Liver (tissue), 9 donors: Measurements from ENCODE around the gene TFAP2D. TPM values are rescaled to one million over a fixed set of nuclear protein-coding genes. Genes with fewer than 3 reads are reported as not detected.

Source experiments
- DNase-seq: peaks from one replicate; pipeline ENCODE4 v3.0.0-alpha.2; 2017; ENCODE audit warnings: low spot score
- H3K27ac ChIP-seq, 2 donors: one replicate each; pipeline ENCODE4 v1.7.0; 2013; ENCODE audit warnings: inconsistent platforms in 2 of 2, low read length in 2 of 2, control low read depth in 1 of 2, low read depth in 1 of 2, mild to moderate bottlenecking in 1 of 2
- H3K27me3 ChIP-seq, 4 donors: one replicate each; pipeline versions ENCODE4 v1.6.1 to v1.7.0; 2013; ENCODE audit warnings: low read length in 3 of 4, inconsistent platforms in 1 of 4, mild to moderate bottlenecking in 1 of 4, moderate library complexity in 1 of 4; ENCODE audit not compliant: control insufficient read depth in 4 of 4, insufficient read depth in 4 of 4
- H3K36me3 ChIP-seq, 4 donors: one replicate each; pipeline versions ENCODE4 v1.6.1 to v1.7.0; 2013; ENCODE audit warnings: low read length in 3 of 4, mild to moderate bottlenecking in 3 of 4, low read depth in 1 of 4, moderate library complexity in 1 of 4; ENCODE audit not compliant: control insufficient read depth in 4 of 4, insufficient read depth in 3 of 4
- H3K4me1 ChIP-seq, 4 donors: one replicate each; pipeline versions ENCODE4 v1.6.1 to v1.7.0; 2013; ENCODE audit warnings: low read length in 3 of 4, mild to moderate bottlenecking in 3 of 4, moderate library complexity in 1 of 4; ENCODE audit not compliant: control insufficient read depth in 4 of 4, insufficient read depth in 4 of 4
- H3K4me3 ChIP-seq, 3 donors: one replicate each; pipeline versions ENCODE4 v1.6.1 to v1.7.0; 2013; ENCODE audit warnings: low read length in 3 of 3, control low read depth in 1 of 3, low read depth in 1 of 3, mild to moderate bottlenecking in 1 of 3
- H3K9ac ChIP-seq, 2 donors: one replicate each; pipeline ENCODE4 v1.7.0; 2013; ENCODE audit warnings: low read length in 2 of 2, mild to moderate bottlenecking in 2 of 2, moderate library complexity in 2 of 2, control low read depth in 1 of 2, low read depth in 1 of 2
- H3K9me3 ChIP-seq, 4 donors: one replicate each; pipeline versions ENCODE4 v1.6.1 to v1.7.0; 2013; ENCODE audit warnings: low read length in 3 of 4; ENCODE audit not compliant: control insufficient read depth in 4 of 4
- EGR1 ChIP-seq, 2 donors: IDR thresholded peaks; 2 replicates each; pipeline ENCODE4 v1.6.1; 2016 to 2018; ENCODE audit warnings: antibody characterized with exemption in 2 of 2, low read depth in 2 of 2
- FOXA1 ChIP-seq: IDR thresholded peaks from 2 replicates; pipeline ENCODE4 v1.6.1; 2016; ENCODE audit warnings: antibody characterized with exemption
- FOXA2 ChIP-seq: IDR thresholded peaks from 2 replicates; pipeline ENCODE4 v1.6.1; 2016; ENCODE audit warnings: antibody characterized with exemption
- GABPA ChIP-seq, 2 donors: IDR thresholded peaks in 1 of 2; conservative IDR thresholded peaks in 1 of 2; 2 replicates each; pipeline ENCODE4 v1.6.1; 2016; ENCODE audit warnings: antibody characterized with exemption in 2 of 2, mild to moderate bottlenecking in 1 of 2, moderate library complexity in 1 of 2
- HNF4A ChIP-seq, 2 donors: conservative IDR thresholded peaks; 2 replicates each; pipeline ENCODE4 v1.6.1; 2016; ENCODE audit warnings: antibody characterized with exemption in 2 of 2, mild to moderate bottlenecking in 2 of 2
- HNF4G ChIP-seq: IDR thresholded peaks from 2 replicates; pipeline ENCODE4 v1.6.1; 2016; ENCODE audit warnings: antibody characterized with exemption
- JUND ChIP-seq, 2 donors: IDR thresholded peaks; 2 replicates each; pipeline ENCODE4 v1.6.1; 2016; ENCODE audit warnings: antibody characterized with exemption in 2 of 2
- NR2F2 ChIP-seq: IDR thresholded peaks from 2 replicates; pipeline ENCODE4 v1.6.1; 2016; ENCODE audit warnings: antibody characterized with exemption
- RAD21 ChIP-seq, 2 donors: IDR thresholded peaks; 2 replicates each; pipeline ENCODE4 v1.6.1; 2016; ENCODE audit warnings: antibody characterized with exemption in 2 of 2, mild to moderate bottlenecking in 2 of 2
- RXRA ChIP-seq, 2 donors: IDR thresholded peaks; 2 replicates each; pipeline ENCODE4 v1.6.1; 2017 to 2018; ENCODE audit warnings: antibody characterized with exemption in 2 of 2, mild to moderate bottlenecking in 1 of 2
- SP1 ChIP-seq: IDR thresholded peaks from 2 replicates; pipeline ENCODE4 v1.6.1; 2018; ENCODE audit warnings: antibody characterized with exemption, mild to moderate bottlenecking
- TAF1 ChIP-seq: conservative IDR thresholded peaks from 2 replicates; pipeline ENCODE4 v1.6.1; 2016; ENCODE audit warnings: antibody characterized with exemption, mild to moderate bottlenecking
- YY1 ChIP-seq: IDR thresholded peaks from 2 replicates; pipeline ENCODE4 v1.6.1; 2016; ENCODE audit warnings: antibody characterized with exemption, mild to moderate bottlenecking
- WGBS: extraction: QIAGEN DNeasy Blood & Tissue Kit; methylation state at CpG from one replicate; pipeline ENCODE4 v1.1.7; 2013; 5-methylcytosine and 5-hydroxymethylcytosine counted together
- polyA plus RNA-seq, 2 donors: library from polyadenylated mRNA; stranded (reverse) in 1 of 2; unstranded in 1 of 2; fragments of 200-250 nt in 1 of 2; fragments of >200 nt in 1 of 2; fragmentation: Nextera tagmentation in 1 of 2; extraction: Ambion mirVana in 1 of 2; gene quantifications; one replicate each; pipeline versions ENCODE4 v1.2.1 to v1.2.3, GENCODE V29; 2013 to 2015
- total RNA-seq, 2 donors: library from RNA; depleted of rRNA; stranded (reverse); fragments of >200 nt; gene quantifications; one replicate each; pipeline ENCODE4 v1.2.3, GENCODE V29; 2014
- TF ChIP-seq, protein P1 (sequence below): IDR thresholded peaks from 2 replicates; pipeline ENCODE4 v1.6.1; 2016; ENCODE audit warnings: antibody characterized with exemption
- TF ChIP-seq, protein P2 (sequence below): IDR thresholded peaks from 2 replicates; pipeline ENCODE4 v1.6.1; 2016; ENCODE audit warnings: antibody characterized with exemption
- TF ChIP-seq, protein P3 (sequence below): IDR thresholded peaks from 2 replicates; pipeline ENCODE4 v1.6.1; 2016; ENCODE audit warnings: antibody characterized with exemption
- TF ChIP-seq, protein P4 (sequence below): IDR thresholded peaks from 2 replicates; pipeline ENCODE4 v1.6.1; 2016; ENCODE audit warnings: antibody characterized with exemption, mild to moderate bottlenecking
- TF ChIP-seq, protein P5 (sequence below): fragments of 150-350 bp; IDR thresholded peaks from 2 replicates; pipeline ENCODE4 v1.5.1; 2017; ENCODE audit warnings: improper control_type of control experiment, low read depth, low read length; ENCODE audit not compliant: missing input control
- donor health status: healthy.
- donor health status: healthy.
- donor health status: healthy.
- donor health status: healthy.
- donor health status: healthy.

TFAP2D gene
- total and polyA plus RNA-seq, 4 donors, result not detected

DNA sequence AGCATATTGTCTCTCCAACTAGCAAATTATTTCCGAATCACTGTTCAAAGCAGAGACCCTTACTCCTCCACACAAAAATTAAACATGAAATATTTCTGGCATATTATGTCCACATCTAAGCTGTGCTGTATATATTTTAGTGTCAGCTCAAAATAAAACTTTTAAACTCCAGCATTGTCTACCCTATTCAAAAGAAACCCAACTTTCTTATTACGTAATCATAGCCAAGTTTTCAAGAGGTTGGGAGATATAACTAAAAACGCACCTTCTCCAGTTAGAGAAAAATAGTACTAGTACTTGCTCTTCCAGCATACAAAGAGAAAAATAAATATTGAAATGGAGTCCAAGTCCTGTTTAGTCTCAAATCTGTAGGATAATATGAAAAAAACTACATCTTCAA lies 24.1 kb upstream of the TFAP2D start:
- 79% methylated on average over 3 of the region's 3 CpGs for WGBS
- H3K9me3 ChIP-seq, result no peaks in the 10 kb centered on the region
- H3K27ac ChIP-seq, result no peak overlapping the region
- H3K4me3 ChIP-seq, result no peak overlapping the region
- H3K27me3 ChIP-seq, result peaks cover 0 to 5% (median 0%) of the 10 kb centered on the region in 4 donors
- TF ChIP-seq, protein P1, sequence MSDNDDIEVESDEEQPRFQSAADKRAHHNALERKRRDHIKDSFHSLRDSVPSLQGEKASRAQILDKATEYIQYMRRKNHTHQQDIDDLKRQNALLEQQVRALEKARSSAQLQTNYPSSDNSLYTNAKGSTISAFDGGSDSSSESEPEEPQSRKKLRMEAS, result no peak
- TF ChIP-seq TAF1 (no peak), RXRA (IDR thresholded peaks at IDR 0.05) (no peak)
- TF ChIP-seq, protein P2, sequence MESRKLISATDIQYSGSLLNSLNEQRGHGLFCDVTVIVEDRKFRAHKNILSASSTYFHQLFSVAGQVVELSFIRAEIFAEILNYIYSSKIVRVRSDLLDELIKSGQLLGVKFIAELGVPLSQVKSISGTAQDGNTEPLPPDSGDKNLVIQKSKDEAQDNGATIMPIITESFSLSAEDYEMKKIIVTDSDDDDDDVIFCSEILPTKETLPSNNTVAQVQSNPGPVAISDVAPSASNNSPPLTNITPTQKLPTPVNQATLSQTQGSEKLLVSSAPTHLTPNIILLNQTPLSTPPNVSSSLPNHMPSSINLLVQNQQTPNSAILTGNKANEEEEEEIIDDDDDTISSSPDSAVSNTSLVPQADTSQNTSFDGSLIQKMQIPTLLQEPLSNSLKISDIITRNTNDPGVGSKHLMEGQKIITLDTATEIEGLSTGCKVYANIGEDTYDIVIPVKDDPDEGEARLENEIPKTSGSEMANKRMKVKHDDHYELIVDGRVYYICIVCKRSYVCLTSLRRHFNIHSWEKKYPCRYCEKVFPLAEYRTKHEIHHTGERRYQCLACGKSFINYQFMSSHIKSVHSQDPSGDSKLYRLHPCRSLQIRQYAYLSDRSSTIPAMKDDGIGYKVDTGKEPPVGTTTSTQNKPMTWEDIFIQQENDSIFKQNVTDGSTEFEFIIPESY, result no peak
- TF ChIP-seq, protein P3, sequence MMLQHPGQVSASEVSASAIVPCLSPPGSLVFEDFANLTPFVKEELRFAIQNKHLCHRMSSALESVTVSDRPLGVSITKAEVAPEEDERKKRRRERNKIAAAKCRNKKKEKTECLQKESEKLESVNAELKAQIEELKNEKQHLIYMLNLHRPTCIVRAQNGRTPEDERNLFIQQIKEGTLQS, result no peak
- no peak for DNase-seq
- no peak overlapping the region for H3K9ac ChIP-seq
- H3K36me3 ChIP-seq, result no peaks in the 10 kb centered on the region
- H3K4me1 ChIP-seq, result no peaks in the 10 kb centered on the region

DNA sequence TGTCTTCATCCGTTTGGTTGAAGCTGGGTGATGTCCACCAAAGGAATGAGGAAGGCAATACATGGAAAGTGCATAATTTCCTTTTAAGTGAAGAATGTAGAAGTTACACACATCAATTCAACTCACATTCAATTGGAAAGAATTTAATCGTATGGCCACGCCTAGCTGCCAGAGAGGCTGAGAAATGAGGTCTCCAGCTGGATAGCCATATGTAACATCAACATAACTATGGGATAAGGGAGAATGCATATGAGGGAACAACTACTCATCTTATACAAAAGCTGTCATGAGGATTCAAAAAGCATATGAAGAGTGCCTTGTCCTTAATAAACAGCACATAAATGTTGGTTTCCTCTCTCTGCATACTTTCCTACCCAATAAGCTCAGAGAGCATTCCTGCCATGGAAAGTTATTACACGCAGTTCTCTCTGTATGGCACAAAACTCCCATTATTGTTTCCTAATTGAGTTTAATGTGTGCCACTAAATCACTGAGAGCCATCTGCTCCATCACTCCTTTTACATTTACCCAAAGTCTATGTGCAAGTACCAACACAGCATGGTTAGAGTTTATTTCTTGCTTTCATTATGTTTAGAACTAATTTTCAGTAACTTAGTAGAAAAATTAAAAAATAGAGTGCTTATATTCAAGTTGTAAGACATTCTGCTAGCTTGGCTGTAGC lies 21.4 kb upstream of the TFAP2D start:
- no peak overlapping the region for H3K27ac ChIP-seq
- TF ChIP-seq JUND (IDR thresholded peaks at IDR 0.05), result no peak
- TF ChIP-seq HNF4G, result no peak
- TF ChIP-seq GABPA (IDR thresholded peaks at IDR 0.05 in 1 of 2, conservative IDR thresholded peaks at IDR 0.05 in 1 of 2), result no peak
- TF ChIP-seq RXRA (IDR thresholded peaks at IDR 0.05), result no peak
- TF ChIP-seq EGR1 (IDR thresholded peaks at IDR 0.05; ENCODE audit: low read depth in 2 of 2), result no peak
- TF ChIP-seq, protein P1, result no peak
- TF ChIP-seq TAF1, result no peak
- TF ChIP-seq, protein P2, result no peak
- no peak for TF ChIP-seq NR2F2
- no peak for TF ChIP-seq RAD21 (IDR thresholded peaks at IDR 0.05)
- TF ChIP-seq HNF4A (conservative IDR thresholded peaks at IDR 0.05), result no peak
- TF ChIP-seq SP1, result no peak
- TF ChIP-seq FOXA2, result no peak
- TF ChIP-seq FOXA1, result no peak
- TF ChIP-seq, protein P4, sequence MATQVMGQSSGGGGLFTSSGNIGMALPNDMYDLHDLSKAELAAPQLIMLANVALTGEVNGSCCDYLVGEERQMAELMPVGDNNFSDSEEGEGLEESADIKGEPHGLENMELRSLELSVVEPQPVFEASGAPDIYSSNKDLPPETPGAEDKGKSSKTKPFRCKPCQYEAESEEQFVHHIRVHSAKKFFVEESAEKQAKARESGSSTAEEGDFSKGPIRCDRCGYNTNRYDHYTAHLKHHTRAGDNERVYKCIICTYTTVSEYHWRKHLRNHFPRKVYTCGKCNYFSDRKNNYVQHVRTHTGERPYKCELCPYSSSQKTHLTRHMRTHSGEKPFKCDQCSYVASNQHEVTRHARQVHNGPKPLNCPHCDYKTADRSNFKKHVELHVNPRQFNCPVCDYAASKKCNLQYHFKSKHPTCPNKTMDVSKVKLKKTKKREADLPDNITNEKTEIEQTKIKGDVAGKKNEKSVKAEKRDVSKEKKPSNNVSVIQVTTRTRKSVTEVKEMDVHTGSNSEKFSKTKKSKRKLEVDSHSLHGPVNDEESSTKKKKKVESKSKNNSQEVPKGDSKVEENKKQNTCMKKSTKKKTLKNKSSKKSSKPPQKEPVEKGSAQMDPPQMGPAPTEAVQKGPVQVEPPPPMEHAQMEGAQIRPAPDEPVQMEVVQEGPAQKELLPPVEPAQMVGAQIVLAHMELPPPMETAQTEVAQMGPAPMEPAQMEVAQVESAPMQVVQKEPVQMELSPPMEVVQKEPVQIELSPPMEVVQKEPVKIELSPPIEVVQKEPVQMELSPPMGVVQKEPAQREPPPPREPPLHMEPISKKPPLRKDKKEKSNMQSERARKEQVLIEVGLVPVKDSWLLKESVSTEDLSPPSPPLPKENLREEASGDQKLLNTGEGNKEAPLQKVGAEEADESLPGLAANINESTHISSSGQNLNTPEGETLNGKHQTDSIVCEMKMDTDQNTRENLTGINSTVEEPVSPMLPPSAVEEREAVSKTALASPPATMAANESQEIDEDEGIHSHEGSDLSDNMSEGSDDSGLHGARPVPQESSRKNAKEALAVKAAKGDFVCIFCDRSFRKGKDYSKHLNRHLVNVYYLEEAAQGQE, result no peak
- no peak for TF ChIP-seq YY1
- TF ChIP-seq, protein P5, sequence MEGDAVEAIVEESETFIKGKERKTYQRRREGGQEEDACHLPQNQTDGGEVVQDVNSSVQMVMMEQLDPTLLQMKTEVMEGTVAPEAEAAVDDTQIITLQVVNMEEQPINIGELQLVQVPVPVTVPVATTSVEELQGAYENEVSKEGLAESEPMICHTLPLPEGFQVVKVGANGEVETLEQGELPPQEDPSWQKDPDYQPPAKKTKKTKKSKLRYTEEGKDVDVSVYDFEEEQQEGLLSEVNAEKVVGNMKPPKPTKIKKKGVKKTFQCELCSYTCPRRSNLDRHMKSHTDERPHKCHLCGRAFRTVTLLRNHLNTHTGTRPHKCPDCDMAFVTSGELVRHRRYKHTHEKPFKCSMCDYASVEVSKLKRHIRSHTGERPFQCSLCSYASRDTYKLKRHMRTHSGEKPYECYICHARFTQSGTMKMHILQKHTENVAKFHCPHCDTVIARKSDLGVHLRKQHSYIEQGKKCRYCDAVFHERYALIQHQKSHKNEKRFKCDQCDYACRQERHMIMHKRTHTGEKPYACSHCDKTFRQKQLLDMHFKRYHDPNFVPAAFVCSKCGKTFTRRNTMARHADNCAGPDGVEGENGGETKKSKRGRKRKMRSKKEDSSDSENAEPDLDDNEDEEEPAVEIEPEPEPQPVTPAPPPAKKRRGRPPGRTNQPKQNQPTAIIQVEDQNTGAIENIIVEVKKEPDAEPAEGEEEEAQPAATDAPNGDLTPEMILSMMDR, result no peak
- TF ChIP-seq, protein P3, result no peak
- H3K4me1 ChIP-seq, result no peaks in the 10 kb centered on the region
- H3K4me3 ChIP-seq, result no peak overlapping the region
- no peak for DNase-seq
- H3K27me3 ChIP-seq, result peaks cover 0 to 5% (median 0%) of the 10 kb centered on the region in 4 donors
- no peaks in the 10 kb centered on the region for H3K36me3 ChIP-seq
- no peaks in the 10 kb centered on the region for H3K9me3 ChIP-seq
- H3K9ac ChIP-seq, result no peak overlapping the region
- WGBS, result 59% methylated on average over 4 of the region's 4 CpGs
